ENCODE measurements around the gene EMP2. TPM values are rescaled to one million over a fixed set of nuclear protein-coding genes. Genes with fewer than 3 reads are reported as not detected.

EMP2 gene
- total RNA-seq, 4 donors from 2014 or later = 7.9 to 13.5 (median 11.7) TPM

DNA sequence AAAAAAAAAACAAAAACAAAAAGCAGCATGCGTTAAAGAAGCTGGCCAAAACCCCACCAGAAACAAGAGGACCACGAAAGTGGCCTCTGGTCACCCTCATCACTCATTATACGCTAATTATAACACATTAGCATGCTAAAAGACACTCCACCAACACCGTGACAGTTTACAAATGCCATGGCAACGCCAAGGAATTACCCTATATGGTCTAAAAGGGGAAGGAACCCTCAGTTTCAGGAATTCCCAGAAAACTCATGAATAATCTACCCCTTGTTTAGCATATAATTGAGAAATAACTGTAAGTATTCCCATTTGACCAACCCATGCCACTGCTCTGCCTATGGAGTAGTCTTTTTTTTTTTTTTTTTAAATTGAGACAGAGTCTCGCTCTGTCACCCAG, 77.6 kb downstream of the EMP2 start:
- no peak for DNase-seq
- no peaks in the 10 kb centered on the region for H3K36me3 ChIP-seq
- H3K4me3 ChIP-seq = no peak overlapping the region
- intact Hi-C loops (cut with DNase I; ENCODE audit: low total_unique reads) (no loop called here), in situ Hi-C loops (cut with MboI; ENCODE audit: low sequenced_read_pairs in 4 of 4) (loop anchor here (25.0 kb wide), 2 partner anchors 410 to 1940 kb away; no protein-coding TSS in a partner anchor)
- H3K27me3 ChIP-seq = no peaks in the 10 kb centered on the region
- no peak overlapping the region for H3K27ac ChIP-seq
- ATAC-seq = no peak
- TF ChIP-seq CTCF (IDR thresholded peaks at IDR 0.05 in 4 of 5, conservative IDR thresholded peaks at IDR 0.05 in 1 of 5) (no peak), POLR2A (IDR thresholded peaks at IDR 0.05) (no peak)
- H3K4me1 ChIP-seq = no peaks in the 10 kb centered on the region
- no peaks in the 10 kb centered on the region for H3K9me3 ChIP-seq

GRCh38 chr16:10501016-10501607, 79.3 kb downstream of the EMP2 start:
- intact Hi-C loops (cut with DNase I; ENCODE audit: low total_unique reads) (no loop called here), in situ Hi-C loops (cut with MboI; ENCODE audit: low sequenced_read_pairs in 4 of 4) (loop anchor here (25.0 kb wide), 2 partner anchors 411 to 1939 kb away; no protein-coding TSS in a partner anchor)
- TF ChIP-seq CTCF (IDR thresholded peaks at IDR 0.05 in 4 of 5, conservative IDR thresholded peaks at IDR 0.05 in 1 of 5) = no peak
- TF ChIP-seq POLR2A (IDR thresholded peaks at IDR 0.05) = no peak
- H3K4me3 ChIP-seq = no peak overlapping the region
- ATAC-seq (no peak), DNase-seq (no peak)
- H3K9me3 ChIP-seq = no peaks in the 10 kb centered on the region
- H3K27ac ChIP-seq = no peak overlapping the region
- H3K4me1 ChIP-seq = no peaks in the 10 kb centered on the region
- no peaks in the 10 kb centered on the region for H3K36me3 ChIP-seq
- no peaks in the 10 kb centered on the region for H3K27me3 ChIP-seq

DNA sequence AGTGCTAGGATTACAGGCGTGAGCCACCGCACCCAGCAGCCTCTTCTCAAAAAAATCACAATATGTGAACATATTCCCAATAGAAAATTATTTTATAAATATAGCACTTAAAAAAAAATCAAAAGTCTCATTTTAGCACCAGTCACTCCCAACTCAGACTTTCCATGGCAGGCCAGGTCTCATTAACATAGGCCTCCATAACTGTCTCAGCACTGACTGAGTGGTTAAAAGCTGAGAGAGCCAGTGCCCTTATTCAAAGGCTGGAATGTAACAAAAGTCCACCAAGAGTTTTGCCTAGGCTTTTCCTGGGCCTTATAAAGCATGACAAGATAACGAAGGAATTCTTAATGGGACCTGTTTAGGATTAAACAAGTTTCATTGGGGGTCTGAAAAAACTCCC, 79.8 kb downstream of the EMP2 start:
- Histone ChIP-seq H3K4me3 (no peak overlapping the region), H3K4me1 (no peaks in the 10 kb centered on the region), H3K27me3 (no peaks in the 10 kb centered on the region), H3K27ac (no peak overlapping the region), H3K36me3 (no peaks in the 10 kb centered on the region), H3K9me3 (no peaks in the 10 kb centered on the region)
- in situ Hi-C loops (cut with MboI; ENCODE audit: low sequenced_read_pairs in 4 of 4) = loop anchor here (25.0 kb wide), 2 partner anchors 412 to 1938 kb away; no protein-coding TSS in a partner anchor
- no peak for DNase-seq
- intact Hi-C loops (cut with DNase I; ENCODE audit: low total_unique reads) = no loop called here
- ATAC-seq = no peak
- no peak for TF ChIP-seq POLR2A (IDR thresholded peaks at IDR 0.05)
- no peak for TF ChIP-seq CTCF (IDR thresholded peaks at IDR 0.05 in 4 of 5, conservative IDR thresholded peaks at IDR 0.05 in 1 of 5)

DNA sequence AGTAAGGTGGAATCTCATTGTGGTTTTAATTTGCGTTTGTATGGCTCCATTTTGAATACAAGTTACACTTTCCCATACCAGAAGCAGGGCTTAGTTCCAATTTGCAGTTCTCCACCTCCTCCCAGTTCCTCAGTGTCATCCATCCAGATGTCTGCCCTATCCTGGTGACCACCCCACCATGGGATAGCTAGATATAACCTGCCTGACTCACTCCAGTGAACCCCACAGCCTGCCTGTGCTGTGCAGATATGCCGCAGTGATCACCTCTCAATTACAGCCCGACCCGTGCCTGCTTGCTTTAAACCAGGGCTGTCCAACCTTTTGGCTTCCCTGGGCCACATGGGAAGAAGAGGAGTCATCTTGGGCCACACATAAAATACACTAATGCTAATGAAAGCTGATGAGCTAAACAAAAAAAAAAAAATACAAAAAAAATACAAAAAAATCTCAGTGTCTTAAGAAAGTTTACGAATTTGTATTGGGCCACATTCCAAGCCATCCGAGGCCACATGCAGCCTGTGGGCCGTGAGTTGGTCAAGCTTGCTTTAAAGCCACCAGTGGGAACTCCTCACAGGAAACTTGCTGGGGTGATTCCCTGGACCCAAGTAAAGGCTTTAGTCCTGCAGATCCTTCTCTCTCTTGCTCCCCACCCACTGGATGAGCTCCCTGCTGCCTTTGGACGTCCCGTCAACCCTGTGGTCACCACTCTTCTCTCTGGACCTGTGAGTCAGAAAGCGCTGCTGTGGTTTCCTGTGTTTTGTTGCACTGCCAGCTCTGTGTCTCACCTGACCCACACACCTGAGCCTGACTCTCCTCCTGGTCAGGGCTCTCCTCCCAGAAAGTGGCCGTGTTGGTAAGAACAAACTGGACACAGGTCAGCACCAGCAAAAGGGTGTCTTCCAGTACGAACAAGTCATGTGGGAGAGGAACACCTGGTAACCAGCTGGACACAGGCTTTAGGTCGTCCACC, 83.0 kb downstream of the EMP2 start:
- intact Hi-C loops (cut with DNase I; ENCODE audit: low total_unique reads) (no loop called here), in situ Hi-C loops (cut with MboI; ENCODE audit: low sequenced_read_pairs in 4 of 4) (no loop called here)
- ATAC-seq (no peak), DNase-seq (no peak)
- Histone ChIP-seq H3K9me3 (no peaks in the 10 kb centered on the region), H3K27ac (no peak overlapping the region), H3K27me3 (no peaks in the 10 kb centered on the region), H3K4me1 (no peaks in the 10 kb centered on the region), H3K36me3 (no peaks in the 10 kb centered on the region), H3K4me3 (no peak overlapping the region)
- TF ChIP-seq CTCF (IDR thresholded peaks at IDR 0.05 in 4 of 5, conservative IDR thresholded peaks at IDR 0.05 in 1 of 5) (no peak), POLR2A (IDR thresholded peaks at IDR 0.05) (no peak)
